ENCODE measurements around the gene APIP. TPM values are rescaled to one million over a fixed set of nuclear protein-coding genes. Genes with fewer than 3 reads are reported as not detected.

APIP gene
- polyA plus RNA-seq, 1 donor (not counting 4 experiments of a cell fraction or from before 2014, with no cell fraction given), result 10.9 TPM

GRCh38 chr11:34865261-34865660 lies 50.9 kb downstream of the APIP start:
- no peaks in the 10 kb centered on the region for H4K20me1 ChIP-seq (ENCODE audit: control insufficient read depth, extremely low read depth, insufficient read depth, low read length)
- no peak overlapping the region for H3K4me2 ChIP-seq (ENCODE audit: control insufficient read depth, extremely low read depth, insufficient read depth, low read depth, low read length)
- no peaks in the 10 kb centered on the region for H3K27me3 ChIP-seq (ENCODE audit: control insufficient read depth, extremely low read depth, insufficient read depth, low read length)
- no peaks in the 10 kb centered on the region for H3K9me3 ChIP-seq (ENCODE audit: control insufficient read depth, low read depth, low read length)
- TF ChIP-seq CTCF (optimal IDR thresholded peaks at IDR 0.05 in 1 of 3, IDR thresholded peaks at IDR 0.05 in 1 of 3, conservative IDR thresholded peaks at IDR 0.05 in 1 of 3; ENCODE audit: extremely low read depth in 1 of 3, insufficient read depth in 2 of 3, low read length in 3 of 3), result no peak
- no peak for TF ChIP-seq EZH2 (IDR thresholded peaks at IDR 0.05; ENCODE audit: low read length)
- no peak overlapping the region for H3K9ac ChIP-seq (ENCODE audit: control insufficient read depth, extremely low read depth, insufficient read depth, low read length)
- DNase-seq (ENCODE audit: low read depth, low spot score) (no peak), FAIRE-seq (no peak)
- no peak overlapping the region for H3K4me3 ChIP-seq (ENCODE audit: control insufficient read depth in 2 of 3, extremely low read depth in 1 of 3, insufficient read depth in 2 of 3, low read depth in 1 of 3, low read length in 3 of 3)
- H3K27ac ChIP-seq (ENCODE audit: control insufficient read depth, insufficient read depth, low read length), result no peak overlapping the region
- H3K9me1 ChIP-seq (ENCODE audit: control insufficient read depth, extremely low read depth, insufficient read depth, low read length), result no peaks in the 10 kb centered on the region
- H2AFZ ChIP-seq (ENCODE audit: control insufficient read depth, low read length), result no peak overlapping the region
- H3K79me2 ChIP-seq (ENCODE audit: control insufficient read depth, insufficient read depth, low read length), result no peaks in the 10 kb centered on the region
- dilution Hi-C loops (cut with MboI; ENCODE audit: extremely low pct_ligation_motif_present, low sequenced_read_pairs), result no loop called here
- no peaks in the 10 kb centered on the region for H3K36me3 ChIP-seq (ENCODE audit: control insufficient read depth in 2 of 2, extremely low read depth in 1 of 2, insufficient read depth in 2 of 2, low read length in 2 of 2)
- H3K4me1 ChIP-seq (ENCODE audit: control insufficient read depth, extremely low read depth, insufficient read depth, low read length), result no peaks in the 10 kb centered on the region

GRCh38 chr11:34864424-34864823 lies 51.8 kb downstream of the APIP start:
- DNase-seq (ENCODE audit: low read depth, low spot score) (no peak), FAIRE-seq (no peak)
- H3K9me1 ChIP-seq (ENCODE audit: control insufficient read depth, extremely low read depth, insufficient read depth, low read length), result no peaks in the 10 kb centered on the region
- dilution Hi-C loops (cut with MboI; ENCODE audit: extremely low pct_ligation_motif_present, low sequenced_read_pairs), result no loop called here
- H3K9ac ChIP-seq (ENCODE audit: control insufficient read depth, extremely low read depth, insufficient read depth, low read length), result no peak overlapping the region
- H3K36me3 ChIP-seq (ENCODE audit: control insufficient read depth in 2 of 2, extremely low read depth in 1 of 2, insufficient read depth in 2 of 2, low read length in 2 of 2), result no peaks in the 10 kb centered on the region
- H3K4me2 ChIP-seq (ENCODE audit: control insufficient read depth, extremely low read depth, insufficient read depth, low read depth, low read length), result no peak overlapping the region
- TF ChIP-seq CTCF (optimal IDR thresholded peaks at IDR 0.05 in 1 of 3, IDR thresholded peaks at IDR 0.05 in 1 of 3, conservative IDR thresholded peaks at IDR 0.05 in 1 of 3; ENCODE audit: extremely low read depth in 1 of 3, insufficient read depth in 2 of 3, low read length in 3 of 3) (no peak), EZH2 (IDR thresholded peaks at IDR 0.05; ENCODE audit: low read length) (no peak)
- H3K27ac ChIP-seq (ENCODE audit: control insufficient read depth, insufficient read depth, low read length), result no peak overlapping the region
- H2AFZ ChIP-seq (ENCODE audit: control insufficient read depth, low read length), result no peak overlapping the region
- H4K20me1 ChIP-seq (ENCODE audit: control insufficient read depth, extremely low read depth, insufficient read depth, low read length), result no peaks in the 10 kb centered on the region
- H3K27me3 ChIP-seq (ENCODE audit: control insufficient read depth, extremely low read depth, insufficient read depth, low read length), result no peaks in the 10 kb centered on the region
- no peak overlapping the region for H3K4me3 ChIP-seq (ENCODE audit: control insufficient read depth in 2 of 3, extremely low read depth in 1 of 3, insufficient read depth in 2 of 3, low read depth in 1 of 3, low read length in 3 of 3)
- H3K79me2 ChIP-seq (ENCODE audit: control insufficient read depth, insufficient read depth, low read length), result no peaks in the 10 kb centered on the region
- H3K4me1 ChIP-seq (ENCODE audit: control insufficient read depth, extremely low read depth, insufficient read depth, low read length), result no peaks in the 10 kb centered on the region
- H3K9me3 ChIP-seq (ENCODE audit: control insufficient read depth, low read depth, low read length), result no peaks in the 10 kb centered on the region
